ACHN (cell line): ENCODE data around the gene GUSB.
"Not testable (repeated sequence)": the region's sequence is repeated elsewhere in the genome, so short reads cannot be mapped to it uniquely, and the experiment has no call there.

ENCODE experiments used
- DNase-seq: peaks from one replicate; pipeline ENCODE4 v3.0.0-alpha.2; 2015
- in situ Hi-C: cut with HindIII; loops from 2 replicates; pipeline ENCODE4 v1.10.0; 2017; ENCODE audit warnings: low sequenced_read_pairs, low pct_ligation_motif_present, low pct_unique_long_range_greater_than_20kb

Gene GUSB

DNA sequence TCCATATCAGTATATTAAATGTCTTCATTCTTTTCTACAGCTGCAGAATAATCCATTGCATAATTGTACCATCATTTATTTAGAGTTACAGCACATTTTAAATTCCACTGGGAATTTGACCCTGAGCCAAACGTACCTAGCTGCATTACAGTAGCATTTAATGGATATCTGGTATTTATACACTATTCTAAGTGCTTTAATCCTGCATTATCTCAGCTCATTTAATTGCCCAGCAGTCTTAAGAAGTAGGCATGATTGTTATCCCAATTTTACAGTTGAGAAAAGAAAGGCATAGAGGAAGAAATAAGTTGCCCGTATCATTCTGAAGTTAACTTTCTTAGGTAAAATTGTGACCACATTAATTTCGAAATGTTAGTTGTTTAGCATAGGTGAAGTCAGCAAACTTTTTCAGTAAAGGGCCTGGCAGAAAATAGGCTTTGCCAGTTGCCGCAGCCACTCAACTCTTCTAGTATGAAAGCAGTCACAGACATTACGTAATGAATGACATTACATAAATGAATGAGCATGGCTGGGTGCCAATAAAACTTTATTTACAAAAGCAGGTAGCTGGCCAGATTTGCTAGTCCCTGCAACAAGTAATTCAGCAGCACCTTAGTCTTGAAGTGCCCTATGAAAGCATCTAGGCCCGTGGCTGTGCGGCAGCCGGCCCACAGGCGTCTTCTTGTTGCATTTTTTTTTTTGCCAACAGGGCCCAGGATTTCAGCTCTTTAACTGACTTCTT lies 30.0 kb downstream of the GUSB start:
- DNase-seq = no peak
- in situ Hi-C loops = no loop called here

GRCh38 chr7:65946904-65947303 lies 35.1 kb downstream of the GUSB start:
- in situ Hi-C loops = no loop called here
- peak; percentile 20 for DNase-seq

- DNase-seq, in situ Hi-C loops: not testable (repeated sequence)
Measured at GRCh38 chr7:65945787-65946186, 36.2 kb downstream of the GUSB start.

- no peak for DNase-seq
Measured at GRCh38 chr7:65938336-65938895, 43.6 kb downstream of the GUSB start.

GRCh38 chr7:65937296-65937695 lies 44.7 kb downstream of the GUSB start:
- in situ Hi-C loops = no loop called here
- no peak for DNase-seq

More at GRCh38 chr7:65938336-65938895, 43.6 kb downstream of the GUSB start:
- in situ Hi-C loops = no loop called here

DNA sequence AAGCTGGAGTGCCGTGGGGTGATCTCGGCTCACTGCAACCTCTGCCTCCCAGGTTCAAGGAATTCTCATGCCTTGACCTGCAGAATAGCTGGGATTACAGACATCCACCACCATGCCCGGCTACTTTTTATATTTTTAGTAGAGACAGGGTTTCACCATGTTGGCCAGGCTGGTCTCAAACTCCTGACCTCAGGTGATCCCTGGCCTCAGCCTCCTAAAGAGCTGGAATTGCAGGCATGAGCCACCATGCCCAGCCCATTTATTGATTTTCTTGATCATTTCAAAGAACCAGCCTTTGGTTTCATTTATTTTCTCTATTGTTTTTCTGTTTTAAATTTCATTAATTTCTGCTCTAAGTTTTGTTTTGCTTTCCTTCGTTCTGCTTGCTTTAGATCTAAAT lies 50.3 kb downstream of the GUSB start:
- in situ Hi-C loops = no loop called here
- DNase-seq = no peak

- in situ Hi-C loops = no loop called here
Measured at GRCh38 chr7:65927489-65928448, 54.2 kb downstream of the GUSB start.

DNA sequence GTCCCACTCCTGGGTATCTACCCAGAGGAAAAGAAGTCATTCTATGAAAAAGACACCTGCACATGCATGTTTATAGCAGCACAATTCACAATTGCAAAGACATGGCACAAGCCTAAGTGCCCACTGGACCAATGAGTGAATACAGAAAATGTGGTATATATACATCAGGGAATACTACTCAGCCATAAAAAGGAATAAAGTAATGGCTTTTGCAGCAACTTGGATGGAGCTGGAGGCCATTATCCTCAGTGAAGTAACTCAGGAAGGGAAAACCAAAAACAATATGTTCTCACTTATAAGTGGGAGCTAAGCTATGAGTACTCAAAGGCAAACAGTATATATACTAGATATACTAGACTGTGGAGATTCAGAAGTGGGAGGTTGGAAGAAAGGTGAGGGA lies 55.4 kb downstream of the GUSB start:
- no peak for DNase-seq
- in situ Hi-C loops = no loop called here

More at GRCh38 chr7:65927489-65928448, 54.2 kb downstream of the GUSB start:
- DNase-seq = no peak

DNA sequence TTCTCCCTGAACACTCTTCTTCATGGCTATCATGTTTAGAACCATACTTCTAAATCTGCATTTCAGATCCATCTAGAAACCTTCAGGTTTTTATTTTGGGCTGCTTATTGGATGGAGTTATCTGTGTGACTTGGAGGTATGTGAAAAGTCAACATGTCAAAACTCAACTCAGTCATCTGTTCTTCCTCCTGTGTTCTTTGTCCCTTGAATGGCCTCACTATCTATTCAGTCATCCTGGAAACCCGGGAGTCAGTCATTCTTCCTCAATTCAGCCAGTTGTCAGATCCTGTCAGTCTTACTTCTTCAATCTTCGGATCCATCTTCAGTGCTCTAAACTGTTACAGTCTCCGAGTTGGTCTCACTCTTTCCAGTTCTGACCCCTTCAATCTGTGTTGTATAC lies 57.0 kb downstream of the GUSB start:
- no peak for DNase-seq
- in situ Hi-C loops = no loop called here

DNA sequence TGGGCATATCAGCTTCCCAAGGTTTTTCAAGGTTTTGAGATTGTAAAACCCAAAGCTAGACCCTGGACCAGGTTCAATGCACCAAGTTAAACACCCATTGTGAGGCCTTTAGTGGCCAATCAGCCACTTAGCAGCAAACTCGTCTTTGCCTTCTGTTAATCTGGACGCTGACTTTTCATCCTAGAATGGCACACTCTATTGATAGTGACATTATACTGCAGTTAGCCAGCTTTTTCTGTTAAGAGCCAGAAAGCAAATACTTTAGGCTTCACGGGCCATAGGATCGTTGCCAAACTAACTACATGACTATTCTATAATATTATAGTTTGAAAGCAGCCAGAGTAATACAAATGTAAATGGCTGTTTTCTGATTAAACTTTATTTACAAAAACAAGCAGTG lies 57.8 kb downstream of the GUSB start:
- in situ Hi-C loops = no loop called here
- DNase-seq = no peak

DNA sequence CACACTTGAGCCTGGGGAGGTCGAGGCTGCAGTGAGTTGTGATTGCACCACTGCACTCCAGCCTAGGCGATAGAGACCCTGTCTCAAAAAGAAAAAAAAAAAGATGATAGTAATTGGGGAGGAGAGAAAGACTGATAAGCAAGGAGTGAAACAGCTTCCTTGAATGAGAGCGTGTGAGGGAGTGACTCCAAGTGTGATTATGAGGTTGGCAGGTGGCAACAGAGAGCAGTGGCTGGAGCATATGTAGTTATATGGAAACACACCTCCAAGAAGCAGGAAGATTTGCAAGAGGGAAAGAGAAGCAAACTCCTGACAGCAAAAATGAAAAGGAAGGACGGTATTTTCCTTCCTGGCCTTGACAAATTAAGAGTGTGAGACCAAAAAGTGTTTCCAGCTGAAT lies 58.7 kb downstream of the GUSB start:
- in situ Hi-C loops = no loop called here
- DNase-seq = no peak

DNA sequence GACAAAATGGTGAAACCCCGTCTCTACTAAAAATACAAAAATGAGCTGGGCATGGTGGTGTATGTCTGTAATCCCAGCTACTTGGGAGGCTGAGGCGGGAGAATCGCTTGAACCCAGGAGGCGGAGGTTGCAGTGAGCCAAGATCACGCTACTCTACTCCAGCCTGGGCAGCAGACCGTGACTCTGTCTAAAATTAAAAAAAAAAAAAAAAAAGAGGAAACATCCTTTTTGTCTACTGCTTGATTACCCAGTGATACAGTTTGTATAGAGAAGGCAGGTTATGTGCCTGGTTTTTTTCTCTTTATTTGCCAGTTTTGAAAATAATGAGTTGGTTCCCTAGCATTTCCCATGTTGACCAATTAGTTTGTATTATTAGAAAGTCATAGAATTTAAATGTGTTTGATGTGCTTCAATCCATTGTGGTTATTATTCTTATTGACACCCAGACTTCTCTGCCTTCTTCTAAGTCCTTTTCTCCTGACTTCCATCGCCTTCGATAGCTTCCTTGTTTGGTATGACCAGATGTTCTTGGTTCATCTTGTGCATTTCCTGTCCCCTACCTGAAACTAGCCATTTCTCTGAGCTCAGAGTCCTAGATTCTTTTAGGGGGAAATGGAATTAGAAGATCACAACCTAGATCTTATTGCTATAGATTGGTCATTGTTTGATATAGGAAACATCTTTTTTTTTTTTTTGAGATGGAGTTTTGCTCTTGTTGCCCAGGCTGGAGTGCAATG lies 65.9 kb downstream of the GUSB start:
- no peak for DNase-seq
- in situ Hi-C loops = no loop called here

DNA sequence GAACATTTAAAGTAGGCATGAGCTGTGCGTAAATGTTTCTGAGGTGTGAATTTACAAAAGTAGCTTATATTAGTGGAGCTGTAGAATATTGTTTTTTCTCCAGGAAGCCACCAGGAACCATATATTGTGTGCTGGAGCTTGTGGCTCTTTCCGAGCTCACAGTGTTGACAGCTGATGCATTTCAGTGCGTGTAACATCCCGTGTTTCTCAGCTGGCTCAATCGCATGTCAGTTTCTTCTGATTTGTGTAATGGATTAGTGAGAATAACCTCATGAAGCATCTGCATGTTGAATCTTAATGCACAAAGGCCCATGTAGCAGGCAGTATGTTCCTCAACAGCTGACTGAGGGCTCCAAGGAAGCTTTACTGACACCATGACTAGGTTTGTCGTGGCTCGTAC lies 69.8 kb downstream of the GUSB start:
- no peak for DNase-seq
- in situ Hi-C loops = no loop called here
